ENCODE measurements around the gene ZSWIM1.

Gene ZSWIM1

DNA sequence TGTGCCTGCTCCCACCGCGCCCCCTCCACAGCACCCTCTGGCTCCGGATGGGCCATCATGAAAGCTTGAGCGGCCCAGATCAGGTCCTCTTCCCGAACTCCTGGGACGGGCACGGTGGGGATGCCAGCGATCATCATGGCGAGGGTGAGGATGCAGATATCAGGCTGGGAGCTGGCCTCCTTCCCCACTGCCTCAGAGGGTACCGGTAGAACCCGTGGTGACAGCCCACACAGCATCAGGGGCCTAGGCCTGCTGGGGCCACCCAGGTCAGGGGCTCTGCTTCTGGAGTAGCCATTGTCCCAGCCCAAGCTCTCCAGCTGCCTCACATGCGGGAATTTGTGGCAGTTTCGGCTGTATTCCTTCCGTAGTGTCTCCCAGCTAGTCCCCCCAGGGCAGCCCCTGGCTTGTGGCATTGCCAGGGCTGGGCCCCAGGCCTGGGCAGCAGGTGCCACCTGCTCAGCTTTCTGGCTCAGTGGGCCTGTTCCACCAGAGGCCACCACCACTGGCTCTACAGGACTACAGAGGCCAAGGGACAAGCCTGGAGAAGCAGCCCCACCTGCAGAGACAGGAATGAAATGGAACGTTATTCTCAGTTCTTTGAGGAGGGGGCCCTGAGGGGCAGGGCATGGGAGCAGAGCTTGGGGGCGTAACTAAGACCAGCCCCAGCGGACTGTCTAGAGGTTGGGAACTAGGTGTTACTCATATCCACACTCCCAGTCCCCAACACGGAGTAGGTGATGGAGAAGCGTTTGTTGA, 5.7 kb downstream of the ZSWIM1 start:
- TF ChIP-seq, protein P1, sequence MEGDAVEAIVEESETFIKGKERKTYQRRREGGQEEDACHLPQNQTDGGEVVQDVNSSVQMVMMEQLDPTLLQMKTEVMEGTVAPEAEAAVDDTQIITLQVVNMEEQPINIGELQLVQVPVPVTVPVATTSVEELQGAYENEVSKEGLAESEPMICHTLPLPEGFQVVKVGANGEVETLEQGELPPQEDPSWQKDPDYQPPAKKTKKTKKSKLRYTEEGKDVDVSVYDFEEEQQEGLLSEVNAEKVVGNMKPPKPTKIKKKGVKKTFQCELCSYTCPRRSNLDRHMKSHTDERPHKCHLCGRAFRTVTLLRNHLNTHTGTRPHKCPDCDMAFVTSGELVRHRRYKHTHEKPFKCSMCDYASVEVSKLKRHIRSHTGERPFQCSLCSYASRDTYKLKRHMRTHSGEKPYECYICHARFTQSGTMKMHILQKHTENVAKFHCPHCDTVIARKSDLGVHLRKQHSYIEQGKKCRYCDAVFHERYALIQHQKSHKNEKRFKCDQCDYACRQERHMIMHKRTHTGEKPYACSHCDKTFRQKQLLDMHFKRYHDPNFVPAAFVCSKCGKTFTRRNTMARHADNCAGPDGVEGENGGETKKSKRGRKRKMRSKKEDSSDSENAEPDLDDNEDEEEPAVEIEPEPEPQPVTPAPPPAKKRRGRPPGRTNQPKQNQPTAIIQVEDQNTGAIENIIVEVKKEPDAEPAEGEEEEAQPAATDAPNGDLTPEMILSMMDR (IDR thresholded peaks at IDR 0.05; ENCODE audit: borderline replicate concordance, control extremely low read depth, extremely low read depth, insufficient read depth, missing control alignments) = no peak
- DNase-seq (ENCODE audit: low spot score) = no peak
- in situ Hi-C loops (cut with MboI; ENCODE audit: low sequenced_read_pairs, unreplicated experiment) = no loop called here

DNA sequence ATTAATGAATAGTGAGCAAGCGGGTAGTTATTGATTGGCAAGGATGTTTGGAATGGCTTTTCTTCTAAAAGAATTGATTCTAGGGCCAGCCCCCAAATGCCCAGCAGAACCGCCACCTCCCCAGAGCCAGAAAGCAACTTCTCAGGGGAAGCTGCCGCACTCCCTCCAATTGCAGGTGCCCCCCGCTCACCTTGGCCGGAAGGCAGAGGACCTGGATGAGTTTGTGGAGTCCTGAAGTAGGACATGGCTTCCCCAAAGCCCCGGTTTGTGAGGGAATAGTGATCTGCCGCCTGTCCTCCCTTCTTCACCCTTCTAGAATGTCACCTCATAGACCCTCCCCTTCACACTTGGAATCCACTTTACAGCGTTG, 6.3 kb downstream of the ZSWIM1 start, which contains the start of gene SPATA25:
SPATA25 (minus strand) TSS at position 277 of the 370 bp plus-strand sequence; CDS start at position 245, 32 bp downstream.
- in situ Hi-C loops (cut with MboI; ENCODE audit: low sequenced_read_pairs, unreplicated experiment) = no loop called here
- no peak for DNase-seq (ENCODE audit: low spot score)
- TF ChIP-seq, protein P1 (IDR thresholded peaks at IDR 0.05; ENCODE audit: borderline replicate concordance, control extremely low read depth, extremely low read depth, insufficient read depth, missing control alignments) = no peak

DNA sequence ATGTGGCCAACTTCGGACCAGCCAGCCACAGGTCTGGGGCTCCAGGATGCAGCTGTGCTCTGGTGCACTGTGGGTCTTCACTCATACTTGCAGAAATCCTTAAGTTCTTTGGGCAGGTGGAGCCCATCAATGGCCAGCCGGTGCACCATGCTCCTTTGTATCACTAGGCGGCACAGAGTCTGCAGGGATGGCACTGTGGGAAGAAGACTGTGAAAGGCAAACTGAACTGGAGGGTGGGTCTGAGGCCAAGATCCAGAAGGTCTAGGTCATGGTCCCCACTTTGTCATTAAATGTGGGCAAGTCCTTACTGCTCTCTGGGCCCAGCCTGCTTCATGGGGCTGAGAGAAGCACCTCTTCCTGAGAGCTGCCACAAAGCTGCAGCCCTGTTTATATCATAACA, 7.7 kb downstream of the ZSWIM1 start:
- DNase-seq (ENCODE audit: low spot score) = no peak
- in situ Hi-C loops (cut with MboI; ENCODE audit: low sequenced_read_pairs, unreplicated experiment) = no loop called here
- TF ChIP-seq, protein P1 (IDR thresholded peaks at IDR 0.05; ENCODE audit: borderline replicate concordance, control extremely low read depth, extremely low read depth, insufficient read depth, missing control alignments) = no peak

DNA sequence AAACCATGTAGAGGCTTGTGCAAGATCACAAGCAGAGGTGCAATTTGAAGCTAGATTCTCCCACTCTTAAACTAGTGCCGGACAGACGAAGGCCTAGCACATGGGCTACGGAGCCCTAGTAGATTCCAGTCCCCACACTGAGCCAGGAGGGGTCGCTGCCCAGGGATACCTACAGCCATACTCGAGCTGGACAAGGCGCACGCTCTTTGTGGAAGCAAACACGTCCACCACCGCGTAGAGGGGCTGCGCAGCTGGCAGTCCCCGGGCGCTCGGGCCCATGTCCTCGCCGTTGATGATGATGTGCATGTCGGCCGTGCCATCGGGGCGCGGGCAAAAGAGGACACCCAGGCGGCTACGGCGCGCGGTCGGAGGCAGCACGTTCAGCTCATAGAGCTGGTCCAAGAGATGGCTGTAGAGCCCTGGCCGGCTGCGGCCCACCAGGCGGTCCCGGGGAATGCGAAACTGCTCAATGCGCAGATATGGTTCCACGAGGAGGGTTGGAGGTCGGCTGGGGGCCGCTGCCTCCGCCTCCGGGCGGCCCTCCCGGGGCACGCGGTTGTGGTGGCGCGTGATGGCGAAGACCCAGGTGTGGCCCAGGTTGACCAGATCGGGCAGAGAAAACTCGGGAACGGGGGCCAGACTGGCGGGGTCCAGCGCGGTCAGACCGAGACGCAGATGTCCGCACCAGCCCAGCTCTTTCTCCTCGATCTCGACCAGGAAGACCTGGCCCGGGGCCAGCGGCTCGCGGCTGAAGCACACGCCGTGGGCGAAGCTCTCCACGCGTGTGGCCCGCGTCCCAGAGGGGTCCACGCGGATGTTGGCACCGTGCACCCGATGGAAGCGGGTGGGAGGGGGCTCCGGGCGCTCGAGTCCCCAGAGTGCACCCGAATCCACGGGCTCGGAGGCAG, 9.3 kb downstream of the ZSWIM1 start:
- TF ChIP-seq, protein P1 (IDR thresholded peaks at IDR 0.05; ENCODE audit: borderline replicate concordance, control extremely low read depth, extremely low read depth, insufficient read depth, missing control alignments) = peak; percentile 40
- in situ Hi-C loops (cut with MboI; ENCODE audit: low sequenced_read_pairs, unreplicated experiment) = no loop called here
- peak; percentile 74 for DNase-seq (ENCODE audit: low spot score)

DNA sequence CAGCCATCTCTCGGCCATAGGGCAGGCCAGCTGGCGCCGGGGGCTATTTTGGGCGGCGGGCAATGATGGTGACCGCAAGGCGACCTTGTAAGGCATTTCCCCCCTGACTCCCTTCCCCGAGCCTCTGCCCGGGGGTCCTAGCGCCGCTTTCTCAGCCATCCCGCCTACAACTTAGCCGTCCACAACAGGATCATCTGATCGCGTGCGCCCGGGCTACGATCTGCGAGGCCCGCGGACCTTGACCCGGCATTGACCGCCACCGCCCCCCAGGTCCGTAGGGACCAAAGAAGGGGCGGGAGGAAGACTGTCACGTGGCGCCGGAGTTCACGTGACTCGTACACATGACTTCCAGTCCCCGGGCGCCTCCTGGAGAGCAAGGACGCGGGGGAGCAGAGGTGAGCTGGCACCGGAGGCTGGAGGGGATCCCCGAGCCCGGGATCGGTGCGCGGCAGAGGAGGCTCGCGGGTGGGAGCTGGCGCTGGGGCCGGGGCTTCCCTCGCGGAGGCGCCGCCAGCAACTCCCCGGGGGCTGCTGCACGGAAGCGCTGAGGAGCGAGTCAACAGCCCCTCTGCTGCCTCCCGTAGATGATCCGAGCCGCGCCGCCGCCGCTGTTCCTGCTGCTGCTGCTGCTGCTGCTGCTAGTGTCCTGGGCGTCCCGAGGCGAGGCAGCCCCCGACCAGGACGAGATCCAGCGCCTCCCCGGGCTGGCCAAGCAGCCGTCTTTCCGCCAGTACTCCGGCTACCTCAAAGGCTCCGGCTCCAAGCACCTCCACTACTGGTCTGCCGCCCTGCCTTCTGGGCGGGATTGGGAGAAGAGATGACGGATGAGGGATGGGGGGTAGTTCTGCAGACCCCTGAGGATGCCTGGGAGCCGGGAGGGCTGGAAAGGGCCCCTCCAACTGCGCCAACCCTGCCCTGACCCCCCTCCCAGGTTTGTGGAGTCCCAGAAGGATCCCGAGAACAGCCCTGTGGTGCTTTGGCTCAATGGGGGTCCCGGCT, 10.3 kb downstream of the ZSWIM1 start, which contains the start of the genes CTSA and NEURL2:
CTSA (plus strand) TSS at position 351 of the 999 bp plus-strand sequence; CDS start at position 585, 234 bp downstream.
NEURL2 (minus strand) TSS at position 224 of the 999 bp plus-strand sequence; CDS start at position 7, 217 bp downstream.
- in situ Hi-C loops (cut with MboI; ENCODE audit: low sequenced_read_pairs, unreplicated experiment) = no loop called here
- peak; percentile 99 for DNase-seq (ENCODE audit: low spot score)

More for the DNA sequence above, 10.3 kb downstream of the ZSWIM1 start, which contains the start of the genes CTSA and NEURL2:
- TF ChIP-seq, protein P1 (IDR thresholded peaks at IDR 0.05; ENCODE audit: borderline replicate concordance, control extremely low read depth, extremely low read depth, insufficient read depth, missing control alignments) = no peak

Measured in GM13976 (cell line).